Measurements from ENCODE around the gene NAA30. TPM values are rescaled to one million over a fixed set of nuclear protein-coding genes. Genes with fewer than 3 reads are reported as not detected.

NAA30 gene
- total RNA-seq, 1 donor from 2014 or later = 21.4 TPM

- Histone ChIP-seq H3K27me3 (ENCODE audit: control insufficient read depth, insufficient read depth, low read length) (no peaks in the 10 kb centered on the region), H3K36me3 (ENCODE audit: control insufficient read depth, insufficient read depth, low read length) (no peaks in the 10 kb centered on the region), H3K4me3 (ENCODE audit: low read depth, low read length) (peak overlapping the region; percentile 72)
- no peak for DNase-seq (ENCODE audit: low read depth)
- TF ChIP-seq CTCF (IDR thresholded peaks at IDR 0.05; ENCODE audit: insufficient read depth, low read length, poor library complexity, severe bottlenecking) = no peak
These were observed 575 bp downstream of the NAA30 start for GRCh38 chr14:57390806-57391516.

GRCh38 chr14:57391517-57392195, 1.3 kb downstream of the NAA30 start:
- TF ChIP-seq CTCF (IDR thresholded peaks at IDR 0.05; ENCODE audit: insufficient read depth, low read length, poor library complexity, severe bottlenecking) = no peak
- H3K36me3 ChIP-seq (ENCODE audit: control insufficient read depth, insufficient read depth, low read length) = no peaks in the 10 kb centered on the region
- H3K4me3 ChIP-seq (ENCODE audit: low read depth, low read length) = peak overlapping the region; percentile 72
- H3K27me3 ChIP-seq (ENCODE audit: control insufficient read depth, insufficient read depth, low read length) = no peaks in the 10 kb centered on the region
- DNase-seq (ENCODE audit: low read depth) = no peak

- Histone ChIP-seq H3K4me3 (ENCODE audit: low read depth, low read length) (peak overlapping the region; percentile 72), H3K36me3 (ENCODE audit: control insufficient read depth, insufficient read depth, low read length) (no peaks in the 10 kb centered on the region), H3K27me3 (ENCODE audit: control insufficient read depth, insufficient read depth, low read length) (no peaks in the 10 kb centered on the region)
- DNase-seq (ENCODE audit: low read depth) = no peak
- TF ChIP-seq CTCF (IDR thresholded peaks at IDR 0.05; ENCODE audit: insufficient read depth, low read length, poor library complexity, severe bottlenecking) = no peak
These were observed 2.4 kb downstream of the NAA30 start for GRCh38 chr14:57392830-57393229.

- Histone ChIP-seq H3K36me3 (ENCODE audit: control insufficient read depth, insufficient read depth, low read length) (no peaks in the 10 kb centered on the region), H3K27me3 (ENCODE audit: control insufficient read depth, insufficient read depth, low read length) (no peaks in the 10 kb centered on the region), H3K4me3 (ENCODE audit: low read depth, low read length) (no peak overlapping the region)
- DNase-seq (ENCODE audit: low read depth) = no peak
- TF ChIP-seq CTCF (IDR thresholded peaks at IDR 0.05; ENCODE audit: insufficient read depth, low read length, poor library complexity, severe bottlenecking) = no peak
These were observed 10.4 kb downstream of the NAA30 start for GRCh38 chr14:57400556-57401494.

- Histone ChIP-seq H3K4me3 (ENCODE audit: low read depth, low read length) (no peak overlapping the region), H3K36me3 (ENCODE audit: control insufficient read depth, insufficient read depth, low read length) (no peaks in the 10 kb centered on the region), H3K27me3 (ENCODE audit: control insufficient read depth, insufficient read depth, low read length) (no peaks in the 10 kb centered on the region)
- no peak for TF ChIP-seq CTCF (IDR thresholded peaks at IDR 0.05; ENCODE audit: insufficient read depth, low read length, poor library complexity, severe bottlenecking)
- no peak for DNase-seq (ENCODE audit: low read depth)
These were observed 11.1 kb downstream of the NAA30 start for GRCh38 chr14:57401501-57401900.
